DMS114 treated with DMSO at 0.1 percent for 48 hours (cell line): ENCODE data around the gene TEX261.

ENCODE experiments used
- DNase-seq: peaks from one replicate; lab custom pipeline; 2025; ENCODE audit not compliant: unreplicated experiment; lab: John Stamatoyannopoulos, UW

TEX261 gene

DNA sequence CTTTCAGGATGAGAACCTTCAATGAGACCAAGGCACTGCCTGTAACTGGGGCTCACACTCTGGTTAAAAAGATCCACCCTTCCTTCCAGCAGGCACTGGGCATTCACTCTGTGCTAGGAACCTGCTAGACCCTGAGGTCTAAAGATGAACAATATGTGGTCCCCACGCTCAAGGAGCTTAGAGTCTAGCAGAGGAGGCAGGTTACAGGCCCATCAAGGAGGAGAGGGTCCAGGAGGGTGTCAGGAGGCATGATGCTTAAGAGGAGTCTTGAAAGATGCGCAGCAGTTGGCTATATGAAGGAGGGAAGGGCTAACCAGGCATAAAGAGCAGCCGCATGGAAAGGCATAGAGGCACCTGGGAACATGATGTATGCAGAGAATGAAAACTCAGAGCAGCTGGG, 11.7 kb downstream of the TEX261 start:
- DNase-seq: no peak

DNA sequence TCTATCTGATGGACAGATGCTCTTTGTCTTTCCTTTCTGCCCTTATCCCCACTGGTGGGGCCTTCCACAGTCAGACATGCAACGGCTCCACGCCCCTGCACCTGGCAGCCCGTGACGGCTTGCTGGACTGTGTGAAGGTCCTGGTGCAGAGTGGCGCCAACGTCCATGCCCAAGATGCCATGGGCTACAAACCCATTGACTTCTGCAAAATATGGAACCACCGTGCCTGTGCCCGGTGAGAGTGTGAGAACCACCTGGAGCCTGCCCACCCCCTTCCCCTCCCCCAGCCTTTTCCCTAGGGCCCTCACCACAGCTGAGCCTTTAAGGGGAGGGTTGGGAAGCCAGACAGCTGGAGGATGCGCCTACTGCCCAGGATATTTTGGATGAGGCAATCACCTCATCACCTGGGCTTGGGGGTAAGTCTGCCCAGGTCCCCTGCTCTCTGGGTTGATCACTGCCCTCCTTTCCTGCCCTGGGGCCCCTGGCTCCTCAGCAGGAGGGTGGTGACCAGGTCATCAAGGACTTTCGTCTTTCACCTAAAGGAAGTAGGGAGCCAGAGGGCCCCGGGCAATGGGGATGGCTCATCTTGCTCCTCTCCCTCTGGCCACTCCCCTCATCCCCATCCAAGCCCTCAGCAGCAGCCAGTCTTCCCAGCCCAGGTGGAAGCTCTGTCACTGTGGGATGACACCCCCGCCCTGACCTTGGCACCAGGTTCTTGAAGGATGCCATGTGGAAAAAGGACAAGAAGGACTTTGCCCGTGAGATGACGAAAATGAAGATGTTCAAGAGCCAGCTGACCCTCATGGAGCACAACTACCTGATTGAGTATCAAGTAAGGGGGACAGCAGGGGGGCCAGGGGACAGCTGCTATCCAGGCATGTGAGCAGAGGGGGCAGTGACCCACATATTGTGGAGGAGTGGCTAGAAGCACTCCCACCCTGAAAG, 12.5 kb downstream of the TEX261 start:
- no peak for DNase-seq

DNA sequence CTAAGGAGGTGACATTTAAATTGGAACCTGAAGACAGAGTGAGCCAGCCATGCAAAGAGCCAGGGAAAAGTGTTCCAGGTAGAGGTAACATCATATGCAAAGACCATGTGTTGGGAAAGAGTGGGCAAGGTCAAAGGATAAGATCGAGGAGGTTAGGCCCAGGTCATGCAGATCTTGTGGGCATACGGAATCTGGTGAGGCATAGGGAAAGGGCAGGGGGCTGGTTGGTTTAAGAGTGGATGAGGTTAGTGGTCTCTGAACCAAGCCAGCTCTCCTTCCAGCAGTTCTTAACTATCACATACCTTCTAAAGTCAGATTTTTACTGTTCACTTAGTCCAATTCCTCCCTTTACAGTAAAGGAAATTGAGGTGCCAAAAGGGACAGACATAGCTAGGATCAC, 13.3 kb downstream of the TEX261 start:
- no peak for DNase-seq

DNA sequence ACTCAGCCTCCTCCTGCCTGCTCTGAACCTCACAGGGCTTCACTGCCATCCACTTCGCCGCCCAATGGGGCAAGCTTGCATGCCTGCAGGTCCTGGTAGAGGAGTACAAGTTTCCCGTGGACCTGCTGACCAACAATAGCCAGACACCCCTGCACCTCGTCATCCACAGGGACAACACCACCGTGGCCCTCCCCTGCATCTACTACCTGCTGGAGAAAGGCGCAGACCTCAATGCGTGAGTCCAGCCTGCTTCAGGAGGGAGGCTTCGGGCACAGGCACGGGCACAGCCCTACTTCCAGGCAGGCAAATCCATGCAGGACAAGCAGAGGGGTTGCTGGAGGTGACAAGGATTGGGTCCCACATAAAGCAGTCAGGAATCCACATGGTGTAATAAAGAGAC, 15.0 kb downstream of the TEX261 start:
- no peak for DNase-seq

DNA sequence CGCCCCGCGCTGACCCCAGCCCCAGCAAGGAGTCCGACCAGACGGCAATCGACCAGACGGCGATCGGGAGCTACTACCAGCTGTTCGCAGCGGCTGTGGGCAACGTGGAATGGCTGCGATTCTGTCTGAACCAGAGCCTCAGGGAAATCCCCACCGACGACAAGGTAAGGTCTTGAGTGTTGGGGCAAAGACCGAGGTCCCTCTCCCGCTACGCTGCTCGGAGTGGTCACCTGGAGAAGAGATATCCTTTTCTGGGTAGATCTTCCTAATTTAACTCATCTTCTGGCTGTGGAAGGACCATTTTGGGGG, 15.5 kb downstream of the TEX261 start:
- no peak for DNase-seq

DNA sequence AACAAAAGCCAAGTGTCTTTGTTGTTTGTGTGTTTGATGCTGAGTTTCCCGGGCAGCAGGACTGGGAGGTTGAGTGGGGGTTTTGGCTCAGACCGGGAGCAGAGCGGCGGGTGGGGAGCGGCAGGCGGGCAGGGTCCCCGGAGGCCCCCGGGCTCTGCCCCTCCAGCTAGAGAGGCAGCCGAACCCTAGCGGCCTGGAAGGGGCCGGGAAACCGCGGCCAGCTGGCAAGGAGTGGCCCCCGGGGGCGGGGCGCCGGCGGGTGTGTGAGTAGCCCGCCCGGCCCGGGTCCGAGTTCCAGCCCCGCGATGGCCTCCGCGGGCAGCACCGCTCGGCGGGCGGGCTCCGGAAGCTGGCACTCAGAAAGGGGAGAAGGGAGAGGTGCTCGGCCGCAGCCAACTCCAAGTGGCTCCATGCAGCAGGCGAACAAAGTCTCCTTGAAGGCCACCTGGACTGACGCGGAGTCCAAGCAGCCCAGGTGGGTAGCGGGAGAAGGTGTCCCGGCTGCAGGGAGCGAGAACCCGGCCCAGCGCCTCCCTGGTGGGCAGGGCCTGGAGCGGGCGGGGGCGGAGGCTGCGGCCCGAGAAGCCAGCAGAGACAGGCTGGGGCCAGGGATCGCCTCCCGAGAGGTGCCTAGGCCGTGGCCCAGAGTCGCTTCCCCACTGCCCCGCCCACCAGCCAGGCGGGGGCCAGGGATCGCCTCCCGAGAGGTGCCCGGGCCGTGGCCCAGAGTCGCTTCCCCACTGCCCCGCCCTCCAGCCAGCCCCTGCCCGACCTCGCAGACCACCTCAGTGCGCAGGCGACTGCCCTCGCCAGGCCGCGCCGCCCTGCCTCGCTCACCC, 16.1 kb downstream of the TEX261 start, which contains the start of gene ANKRD53:
ANKRD53 (plus strand) TSS at position 290 of the 839 bp plus-strand sequence; CDS start at position 306, 16 bp downstream.
- DNase-seq: no peak

DNA sequence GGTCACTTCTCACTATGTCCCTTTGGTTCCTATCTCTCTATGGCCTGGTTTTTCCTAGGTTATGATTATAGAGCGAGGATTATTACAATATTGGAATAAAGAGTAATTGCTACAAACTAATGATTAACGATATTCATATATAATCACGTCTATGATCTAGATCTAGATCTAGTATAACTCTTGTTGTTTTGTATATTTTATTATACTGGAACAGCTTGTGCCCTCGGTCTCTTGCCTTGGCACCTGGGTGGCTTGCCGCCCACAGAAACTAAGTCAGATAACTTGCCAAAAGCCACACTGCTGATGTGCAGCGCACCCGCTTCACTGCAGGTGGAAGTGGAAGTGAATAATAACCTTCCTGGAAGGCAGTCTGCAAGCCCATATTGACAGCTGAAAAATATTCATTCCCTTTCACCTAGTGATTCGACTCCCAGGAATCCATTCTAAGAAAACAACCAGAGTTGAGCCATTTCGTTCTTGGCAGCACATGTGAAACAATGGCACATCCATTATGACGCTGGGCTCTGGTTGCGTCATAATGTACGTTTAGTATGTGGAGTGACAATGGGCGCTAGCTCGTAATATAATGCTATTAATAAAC, 17.0 kb downstream of the TEX261 start:
- DNase-seq: no peak

DNA sequence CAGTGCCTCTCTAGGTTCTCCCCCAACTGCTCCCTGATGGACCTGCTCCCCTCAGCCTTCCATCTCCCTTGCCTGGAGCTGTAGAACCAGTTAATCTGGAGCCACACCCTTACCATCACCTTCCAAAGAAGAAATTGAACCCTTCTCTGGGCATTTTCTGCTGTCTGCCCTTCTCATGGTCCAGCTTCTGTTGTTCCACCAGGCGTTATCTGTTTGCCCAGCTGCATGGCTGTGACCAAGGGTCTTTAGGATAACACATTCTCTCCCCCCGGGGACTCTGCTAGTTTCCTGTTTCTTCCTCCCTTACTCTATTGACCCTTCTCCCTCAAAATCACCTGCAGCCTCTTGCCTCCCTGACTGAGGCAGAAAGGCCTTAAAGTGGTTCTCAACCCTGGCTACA, 19.4 kb downstream of the TEX261 start:
- no peak for DNase-seq

DNA sequence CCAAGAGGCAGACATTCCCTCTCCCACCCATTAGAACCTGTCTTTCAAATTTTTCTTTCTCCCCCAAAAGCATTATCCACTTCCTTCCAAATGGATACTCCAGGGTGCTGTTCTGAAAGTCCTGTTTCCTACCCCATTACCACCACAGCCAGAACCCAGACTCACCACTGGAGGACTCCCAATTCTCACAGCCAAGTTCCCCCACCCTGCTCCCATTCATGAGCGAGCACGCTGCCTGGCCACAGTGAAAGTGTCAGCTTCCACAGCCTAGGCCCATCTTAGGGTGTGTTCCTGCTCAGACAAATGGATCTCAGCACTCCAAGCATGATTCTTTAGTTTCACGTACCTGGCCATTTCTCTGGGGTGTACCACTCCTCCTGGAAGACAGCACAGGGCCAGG, 20.1 kb downstream of the TEX261 start:
- DNase-seq: no peak

DNA sequence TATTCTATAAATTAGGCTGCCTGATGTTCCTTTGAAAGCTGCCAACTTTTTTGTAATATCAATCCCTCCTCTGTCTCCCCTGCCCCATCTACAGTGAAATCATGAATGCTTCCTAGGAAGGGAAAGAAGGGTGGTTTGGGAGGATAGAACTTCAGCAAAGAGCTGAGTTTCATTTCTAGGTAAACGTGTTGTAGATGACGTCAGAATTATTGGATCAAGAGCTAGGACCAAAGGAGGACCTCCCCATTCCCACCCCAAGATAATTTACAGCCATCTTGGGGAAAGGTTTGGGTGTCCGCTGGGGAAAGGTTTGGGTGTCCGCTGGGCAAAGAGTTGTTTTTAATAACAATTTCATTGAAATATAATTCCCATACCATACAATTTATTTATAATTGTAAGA, 27.5 kb downstream of the TEX261 start:
- DNase-seq: no peak

DNA sequence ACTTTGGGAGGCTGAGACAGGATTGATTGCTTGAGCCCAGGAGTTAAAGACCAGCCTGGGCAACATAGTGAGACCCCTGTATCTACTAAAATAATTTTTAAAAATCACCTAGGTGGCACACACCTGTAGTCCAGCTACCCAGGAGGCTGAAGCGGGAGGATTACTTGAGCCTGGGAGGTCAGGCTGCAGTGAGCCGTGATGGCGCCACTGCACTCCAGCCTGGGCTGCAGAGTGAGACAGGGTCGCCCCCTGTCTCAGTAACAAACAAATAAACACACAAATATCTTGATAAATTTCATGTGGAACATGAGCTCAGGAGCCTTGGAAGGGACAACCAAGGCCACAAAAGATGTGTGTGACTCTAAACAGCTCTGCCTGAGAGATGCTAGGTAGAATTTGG, 28.0 kb downstream of the TEX261 start:
- no peak for DNase-seq

DNA sequence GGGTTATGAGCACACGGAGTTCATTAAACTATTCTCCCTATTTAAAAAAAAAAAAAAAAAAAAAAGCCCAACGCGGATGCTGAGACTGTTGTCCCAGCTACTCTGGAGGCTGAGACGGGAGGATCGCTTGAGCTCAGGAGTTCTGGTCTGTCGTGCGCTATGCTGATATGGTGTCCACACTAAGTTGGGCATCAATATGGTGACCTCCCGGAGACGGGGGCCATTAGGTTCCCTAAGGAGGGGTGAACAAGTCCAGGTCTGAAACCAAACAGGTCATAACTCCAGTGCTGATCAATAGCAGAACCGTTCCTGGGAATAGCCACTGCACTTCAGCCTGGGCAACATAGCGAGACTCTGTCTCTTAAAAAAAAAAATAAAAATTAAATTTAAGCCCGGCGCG, 29.2 kb downstream of the TEX261 start:
- no peak for DNase-seq

DNA sequence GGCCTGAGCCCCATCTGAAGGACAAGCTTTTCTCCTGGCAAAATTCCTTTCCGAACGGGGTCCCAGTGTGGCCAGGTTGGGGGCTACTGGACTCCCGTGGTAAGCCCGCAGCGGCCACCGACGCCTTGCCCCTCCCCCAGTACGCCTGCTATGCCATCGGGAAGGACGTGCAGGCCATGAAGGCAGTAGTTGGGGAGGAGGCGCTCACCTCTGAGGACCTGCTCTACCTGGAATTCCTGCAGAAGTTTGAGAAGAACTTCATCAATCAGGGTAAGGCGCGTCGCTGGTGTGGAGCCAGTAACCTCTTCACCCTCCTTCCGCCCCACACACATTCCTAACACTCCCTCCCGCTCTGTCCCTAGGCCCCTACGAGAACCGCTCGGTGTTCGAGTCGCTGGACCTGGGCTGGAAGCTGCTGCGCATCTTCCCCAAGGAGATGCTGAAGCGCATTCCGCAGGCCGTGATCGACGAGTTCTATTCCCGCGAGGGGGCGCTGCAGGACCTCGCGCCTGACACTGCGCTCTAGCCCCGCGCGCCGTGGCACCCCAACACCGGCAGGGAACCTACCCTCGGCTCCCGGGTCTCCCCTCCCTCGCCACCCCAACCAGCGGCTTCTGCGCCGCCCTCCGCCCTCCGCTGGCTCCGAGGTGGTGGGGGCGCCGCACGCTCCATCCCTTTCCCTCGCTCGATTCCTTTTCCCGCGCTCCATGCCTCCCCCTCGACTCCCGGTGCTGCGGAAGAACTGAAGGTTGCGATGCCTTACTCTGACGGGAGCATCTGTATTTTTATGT, 29.9 kb downstream of the TEX261 start:
- DNase-seq: no peak

DNA sequence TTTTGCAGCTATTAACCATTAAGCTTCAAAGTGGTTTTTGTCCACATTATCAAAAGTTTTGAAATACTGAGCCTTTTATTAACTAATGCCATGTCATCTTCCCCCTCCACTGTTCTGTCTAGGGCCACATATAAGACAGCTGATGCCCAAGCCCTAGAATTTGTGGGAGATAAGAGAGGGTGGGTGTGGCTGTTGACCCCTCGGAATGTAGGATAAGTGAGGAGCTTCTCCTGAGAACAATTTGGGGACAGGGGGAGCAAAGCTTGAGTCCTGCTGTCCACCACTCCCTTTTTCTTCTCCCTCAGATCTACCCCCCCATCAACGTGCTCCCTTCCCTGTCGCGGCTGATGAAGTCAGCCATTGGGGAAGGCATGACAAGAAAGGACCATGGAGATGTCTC, 30.5 kb downstream of the TEX261 start:
- no peak for DNase-seq

DNA sequence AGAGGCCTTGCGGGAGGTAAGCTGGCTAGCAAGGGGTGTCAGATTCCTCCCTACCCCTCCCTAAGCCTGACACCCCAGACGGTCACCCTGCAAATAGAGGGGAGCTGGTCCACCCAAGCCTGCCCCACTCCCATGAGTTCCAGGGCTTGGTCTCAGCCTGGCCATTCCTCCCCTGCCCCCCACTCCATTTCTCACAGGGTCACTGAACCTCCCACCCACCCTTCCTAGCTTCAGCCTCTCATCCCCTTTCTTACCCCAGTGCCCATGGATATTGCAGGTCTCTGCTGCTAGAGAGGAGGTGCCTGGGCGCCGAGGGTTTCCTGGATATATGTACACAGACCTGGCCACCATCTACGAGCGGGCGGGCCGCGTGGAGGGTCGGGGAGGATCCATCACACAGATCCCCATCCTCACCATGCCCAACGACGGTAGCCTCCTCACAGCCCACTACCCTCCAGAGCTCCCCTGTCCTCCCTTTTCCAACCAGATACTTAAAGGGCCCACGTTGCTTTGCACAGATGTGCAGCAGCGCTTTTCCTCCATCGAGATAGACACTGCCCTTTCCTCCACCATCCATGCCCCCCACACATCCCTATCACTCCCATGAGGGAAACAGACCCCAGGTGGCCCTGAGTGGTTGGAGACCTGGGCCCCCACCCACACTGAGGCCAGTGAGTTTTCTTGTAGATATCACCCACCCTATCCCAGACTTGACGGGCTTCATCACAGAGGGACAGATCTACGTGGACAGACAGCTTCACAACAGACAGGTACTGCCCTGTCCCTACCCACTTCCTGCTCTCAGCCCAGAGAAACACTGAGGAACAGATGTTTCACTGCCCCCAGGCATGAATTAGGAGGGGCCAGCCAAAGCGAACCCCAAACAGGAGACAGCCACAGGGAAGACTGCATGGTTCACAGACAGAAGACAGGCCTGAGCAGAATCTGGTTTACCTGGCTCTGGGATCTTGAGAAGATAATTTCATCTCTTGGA, 31.5 kb downstream of the TEX261 start:
- DNase-seq: no peak

DNA sequence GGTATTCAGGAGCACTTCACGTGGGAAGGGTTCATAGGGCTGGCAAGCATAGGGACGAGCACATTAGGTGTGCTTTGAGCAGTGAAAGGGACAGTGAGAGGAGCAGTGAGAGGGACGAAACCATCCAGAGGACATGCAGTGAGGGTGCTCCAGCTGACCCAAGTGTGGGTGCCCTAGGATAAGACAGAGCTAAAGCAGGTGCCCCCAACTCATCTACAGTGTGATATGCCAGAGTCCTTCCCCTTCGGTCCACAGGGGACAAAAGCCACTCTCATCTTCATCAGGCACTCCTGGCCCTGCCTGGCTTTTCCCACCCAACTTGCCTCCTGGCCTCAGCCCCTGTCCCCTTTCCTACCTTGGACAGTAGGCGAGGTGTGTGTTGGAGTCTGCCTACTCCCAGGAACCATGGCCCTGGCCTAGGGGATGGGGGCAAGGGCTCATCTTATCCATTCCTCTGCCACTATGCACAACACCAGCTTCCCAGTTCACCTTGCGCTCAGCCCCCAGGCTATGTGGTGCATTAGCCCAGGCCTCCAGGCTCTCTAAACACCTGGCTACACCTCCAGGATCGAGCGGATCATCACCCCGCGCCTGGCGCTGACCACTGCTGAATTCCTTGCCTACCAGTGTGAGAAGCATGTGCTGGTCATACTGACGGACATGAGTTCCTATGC, 32.3 kb downstream of the TEX261 start:
- DNase-seq: no peak

DNA sequence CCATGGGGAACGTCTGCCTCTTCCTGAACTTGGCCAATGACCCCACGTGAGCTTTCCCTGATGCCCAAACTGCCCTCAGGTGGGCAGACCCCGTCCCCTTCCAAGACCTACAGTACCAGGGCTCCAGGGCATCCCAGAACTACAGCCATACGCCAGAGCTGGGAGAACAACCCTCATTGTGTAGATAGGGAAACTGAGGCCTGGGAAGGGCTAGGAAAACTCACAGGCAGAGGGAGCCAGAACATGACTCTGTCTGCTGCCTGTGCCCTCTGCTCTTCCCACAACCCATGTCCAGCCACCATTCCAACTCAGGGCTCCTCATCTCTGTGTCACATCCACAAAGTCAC, 33.1 kb downstream of the TEX261 start:
- DNase-seq: no peak

DNA sequence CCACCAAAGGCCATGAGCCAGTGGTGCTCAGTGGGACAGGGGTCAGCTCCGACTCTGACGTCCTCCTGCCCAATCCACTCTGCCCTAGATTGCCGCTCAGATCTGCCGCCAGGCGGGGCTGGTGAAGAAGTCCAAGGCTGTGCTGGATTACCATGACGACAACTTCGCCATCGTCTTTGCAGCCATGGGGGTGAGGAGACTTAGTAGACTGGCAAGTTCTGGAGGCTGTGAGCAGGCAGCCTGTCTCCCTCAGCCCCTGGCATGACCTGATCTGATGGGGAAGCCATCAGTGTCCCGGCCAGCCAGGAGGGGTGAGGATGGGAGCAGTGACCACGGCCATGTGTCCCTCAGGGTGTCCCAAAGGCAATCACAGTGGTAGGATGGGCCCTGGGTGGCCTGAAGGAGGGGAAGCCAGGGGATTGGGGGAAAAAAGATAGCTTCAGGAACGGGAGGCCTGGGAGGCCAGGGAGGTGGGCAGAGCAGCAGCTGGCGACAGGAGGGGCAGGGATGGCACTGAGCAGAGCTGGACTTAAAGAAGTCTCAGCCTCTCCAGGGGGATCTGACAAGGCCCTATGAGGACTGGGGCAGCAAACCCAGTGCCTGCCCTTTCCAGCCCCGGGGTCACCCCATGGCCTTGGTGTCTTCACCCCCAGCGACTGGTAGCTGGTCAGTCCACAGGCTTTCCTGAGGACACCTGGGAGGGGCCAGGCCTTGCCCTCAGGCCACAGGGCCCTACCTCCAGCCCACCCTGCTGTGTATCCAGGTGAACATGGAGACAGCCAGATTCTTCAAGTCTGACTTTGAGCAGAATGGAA, 33.6 kb downstream of the TEX261 start:
- DNase-seq: no peak
